Gastroesophageal sphincter (tissue), 4 donors: ENCODE measurements around the gene TMEM178B. TPM values are rescaled to one million over a fixed set of nuclear protein-coding genes. Genes with fewer than 3 reads are reported as not detected.

Experiments used
- ATAC-seq: fragments of 150-250 bp; one replicate; pipeline ENCODE4 v1.9.1; 2016; ENCODE audit warnings: mild to moderate bottlenecking, moderate library complexity
- H3K27ac ChIP-seq, 4 donors: fragments of 200-600 bp; sonication (generic) in 3 of 4; 1 replicate in 3 of 4; 2 replicates in 1 of 4; pipeline ENCODE4 v1.5.1; 2016 to 2019
- H3K27me3 ChIP-seq: fragments of 200-600 bp; sonication (generic); one replicate; pipeline ENCODE4 v1.5.1; 2019
- H3K36me3 ChIP-seq, 2 donors: fragments of 200-600 bp; sonication (generic); one replicate each; pipeline ENCODE4 v1.5.1; 2019; ENCODE audit warnings: control low read depth in 1 of 2
- H3K4me1 ChIP-seq, 3 donors: fragments of 200-600 bp; sonication (generic); 1 replicate in 2 of 3; 2 replicates in 1 of 3; pipeline ENCODE4 v1.5.1; 2016 to 2019; ENCODE audit warnings: control low read depth in 2 of 3
- H3K4me3 ChIP-seq, 2 donors: fragments of 200-600 bp; sonication (generic); one replicate each; pipeline ENCODE4 v1.5.1; 2019; ENCODE audit warnings: mild to moderate bottlenecking in 1 of 2, moderate library complexity in 1 of 2
- H3K9me3 ChIP-seq, 3 donors: fragments of 200-600 bp; sonication (generic); one replicate each; pipeline ENCODE4 v1.5.1; 2017 to 2019; ENCODE audit warnings: control low read depth in 2 of 3
- CTCF ChIP-seq, 4 experiments: fragments of 200-600 bp in 2 of 4; fragments of 450-650 bp in 2 of 4; sonication (generic) in 1 of 4; IDR thresholded peaks; one replicate each; pipeline ENCODE4 v1.5.1; 2017 to 2019; ENCODE audit warnings: antibody characterized with exemption in 4 of 4, mild to moderate bottlenecking in 2 of 4, moderate library complexity in 2 of 4
- EP300 ChIP-seq: sonication (generic); formaldehyde crosslinking; IDR thresholded peaks from one replicate; pipeline ENCODE4 v1.6.1; 2017; ENCODE audit warnings: antibody characterized with exemption, mild to moderate bottlenecking
- POLR2A ChIP-seq, 2 donors: fragments of 450-650 bp; IDR thresholded peaks; one replicate each; pipeline ENCODE4 v1.6.1; 2017; ENCODE audit warnings: antibody characterized with exemption in 2 of 2, mild to moderate bottlenecking in 2 of 2, moderate library complexity in 1 of 2
- POLR2AphosphoS5 ChIP-seq: sonication (generic); formaldehyde crosslinking; IDR thresholded peaks from one replicate; pipeline ENCODE4 v1.6.1; 2017; ENCODE audit warnings: antibody characterized with exemption
- WGBS, 2 donors: methylation state at CpG; one replicate each; pipeline ENCODE4 v1.1.5; 2018; ENCODE audit warnings: low coverage in 1 of 2; 5-methylcytosine and 5-hydroxymethylcytosine counted together
- total RNA-seq, 4 donors: library from RNA; depleted of rRNA; stranded (reverse); fragments of >200 nt; gene quantifications; one replicate each; pipeline ENCODE4 v1.1.0, GENCODE V29; 2016

Gene TMEM178B
- total RNA-seq, 4 donors from 2014 or later: 0.62 to 1.4 (median 1.0) TPM

DNA sequence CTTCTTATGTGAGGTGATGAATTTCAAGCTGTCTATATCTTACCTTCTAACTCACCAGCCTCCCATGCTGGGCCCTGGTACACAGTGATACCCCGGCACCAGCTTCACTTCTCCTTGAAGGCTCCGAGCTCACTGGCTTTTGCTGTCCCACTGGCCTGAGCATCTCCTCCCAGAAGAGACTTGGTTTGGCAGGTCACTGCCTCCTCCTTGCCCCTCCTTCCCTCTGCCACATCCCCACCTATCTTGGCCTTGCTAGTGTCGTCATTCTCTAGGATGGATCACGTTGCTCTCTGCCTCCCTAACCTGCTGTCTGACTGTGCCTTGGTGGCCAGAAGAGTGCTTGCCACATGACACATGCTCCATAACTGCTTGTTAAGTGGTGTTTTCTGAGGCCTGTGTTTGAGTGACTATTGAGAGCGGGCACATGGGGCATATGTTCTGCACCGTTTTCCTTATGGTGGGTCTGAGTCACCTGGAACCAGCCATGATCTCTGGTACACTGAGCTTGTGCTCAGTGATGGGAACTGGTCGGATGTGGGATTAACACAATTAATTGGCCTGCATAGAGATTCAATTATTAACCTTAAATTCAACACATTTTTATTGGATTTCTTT lies 86.5 kb downstream of the TMEM178B start:
- Histone ChIP-seq H3K27ac (no peak overlapping the region), H3K4me3 (no peak overlapping the region), H3K36me3 (no peaks in the 10 kb centered on the region), H3K9me3 (no peaks in the 10 kb centered on the region), H3K27me3 (no peaks in the 10 kb centered on the region), H3K4me1 (no peaks in the 10 kb centered on the region)
- no peak for ATAC-seq
- WGBS, 2 donors: 81 to 89% methylated on average over 2 to 5 of the region's 7 CpGs
- TF ChIP-seq EP300: no peak
- TF ChIP-seq POLR2A (IDR thresholded peaks at IDR 0.05): no peak
- no peak for TF ChIP-seq CTCF (IDR thresholded peaks at IDR 0.05)
- no peak for TF ChIP-seq POLR2AphosphoS5

DNA sequence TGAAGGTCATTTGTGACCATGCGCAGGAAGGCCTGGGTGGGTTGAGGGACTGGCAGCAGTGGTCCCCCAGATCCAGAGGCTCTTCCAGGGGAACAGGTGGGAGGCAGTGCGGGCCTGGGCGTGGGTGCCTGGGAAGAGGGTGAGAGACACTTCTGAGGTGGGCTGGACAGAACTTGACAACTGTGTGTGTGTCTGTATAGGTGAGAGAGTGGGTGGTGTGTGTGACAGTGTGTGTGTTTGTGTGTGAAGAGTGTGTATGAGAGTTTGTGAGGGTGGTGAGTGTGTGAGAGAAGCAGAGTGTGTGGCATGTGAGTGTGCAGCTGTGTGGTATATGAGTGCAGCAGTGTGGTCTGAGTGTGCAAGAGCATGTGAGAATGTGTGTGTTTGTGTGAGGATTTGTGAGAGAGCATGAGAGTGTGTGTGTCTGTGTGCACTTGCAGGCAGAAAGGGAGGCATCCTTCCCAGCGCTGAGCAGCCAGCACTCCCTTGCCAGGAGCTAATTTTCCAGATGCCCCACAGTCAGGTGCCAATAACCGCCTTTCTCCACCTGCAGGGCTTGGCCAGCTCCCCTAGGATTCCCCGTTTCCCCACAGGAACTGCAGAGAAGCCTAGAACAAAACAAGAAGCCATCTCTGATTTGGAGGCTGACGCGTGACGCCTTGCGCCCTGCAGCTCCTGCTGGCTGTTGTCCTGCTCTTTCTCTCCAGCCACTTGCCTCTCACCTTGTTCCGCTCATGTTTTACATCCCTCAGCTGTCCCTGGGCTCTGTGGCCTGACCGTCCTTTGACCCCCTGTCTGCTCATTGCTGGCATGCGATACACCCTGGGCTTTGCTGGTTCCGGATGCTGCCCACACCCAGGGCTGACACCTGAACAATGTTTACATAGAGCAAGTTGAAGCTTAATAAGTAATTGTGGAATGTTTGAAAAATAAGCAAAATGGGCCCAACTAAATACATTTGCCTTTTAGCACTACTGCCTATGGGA lies 88.0 kb downstream of the TMEM178B start:
- TF ChIP-seq POLR2A (IDR thresholded peaks at IDR 0.05): no peak
- no peak for TF ChIP-seq CTCF (IDR thresholded peaks at IDR 0.05)
- no peak for TF ChIP-seq EP300
- H3K36me3 ChIP-seq: no peaks in the 10 kb centered on the region
- 80% methylated on average over 9 to 13 of the region's 14 CpGs for WGBS, 2 donors
- no peak overlapping the region for H3K27ac ChIP-seq
- H3K9me3 ChIP-seq: no peaks in the 10 kb centered on the region
- no peak for ATAC-seq
- H3K4me3 ChIP-seq: no peak overlapping the region
- H3K4me1 ChIP-seq: no peaks in the 10 kb centered on the region
- no peaks in the 10 kb centered on the region for H3K27me3 ChIP-seq

- no peaks in the 10 kb centered on the region for H3K9me3 ChIP-seq
- WGBS, 2 donors: 35 to 100% methylated on average over 1 to 2 of the region's 2 CpGs
- H3K4me3 ChIP-seq: no peak overlapping the region
- H3K4me1 ChIP-seq: no peaks in the 10 kb centered on the region
- no peaks in the 10 kb centered on the region for H3K27me3 ChIP-seq
- ATAC-seq: no peak
- no peaks in the 10 kb centered on the region for H3K36me3 ChIP-seq
- TF ChIP-seq POLR2A (IDR thresholded peaks at IDR 0.05): no peak
- TF ChIP-seq POLR2AphosphoS5: no peak
- no peak for TF ChIP-seq EP300
- no peak for TF ChIP-seq CTCF (IDR thresholded peaks at IDR 0.05)
- no peak overlapping the region for H3K27ac ChIP-seq
Observed at GRCh38 chr7:141165521-141165920, 91.7 kb downstream of the TMEM178B start.

- H3K9me3 ChIP-seq: no peaks in the 10 kb centered on the region
- no peaks in the 10 kb centered on the region for H3K36me3 ChIP-seq
- 59 to 72% methylated on average over 2 to 6 of the region's 6 CpGs for WGBS, 2 donors
- ATAC-seq: no peak
- TF ChIP-seq CTCF (IDR thresholded peaks at IDR 0.05): no peak
- no peak for TF ChIP-seq POLR2A (IDR thresholded peaks at IDR 0.05)
- TF ChIP-seq EP300: no peak
- TF ChIP-seq POLR2AphosphoS5: no peak
- no peak overlapping the region for H3K4me3 ChIP-seq
- no peaks in the 10 kb centered on the region for H3K4me1 ChIP-seq
- H3K27ac ChIP-seq: no peak overlapping the region
- no peaks in the 10 kb centered on the region for H3K27me3 ChIP-seq
Observed at GRCh38 chr7:141166926-141167325, 93.1 kb downstream of the TMEM178B start.
